ENCODE measurements around the gene SUSD2. TPM values are rescaled to one million over a fixed set of nuclear protein-coding genes. Genes with fewer than 3 reads are reported as not detected.

The SUSD2 gene
- total and polyA plus RNA-seq, 9 of the 15 experiments (the other 6 are each of a cell fraction or from before 2014, with no cell fraction given): 0.01 to 0.16 (median 0.04) TPM; not detected in 4

DNA sequence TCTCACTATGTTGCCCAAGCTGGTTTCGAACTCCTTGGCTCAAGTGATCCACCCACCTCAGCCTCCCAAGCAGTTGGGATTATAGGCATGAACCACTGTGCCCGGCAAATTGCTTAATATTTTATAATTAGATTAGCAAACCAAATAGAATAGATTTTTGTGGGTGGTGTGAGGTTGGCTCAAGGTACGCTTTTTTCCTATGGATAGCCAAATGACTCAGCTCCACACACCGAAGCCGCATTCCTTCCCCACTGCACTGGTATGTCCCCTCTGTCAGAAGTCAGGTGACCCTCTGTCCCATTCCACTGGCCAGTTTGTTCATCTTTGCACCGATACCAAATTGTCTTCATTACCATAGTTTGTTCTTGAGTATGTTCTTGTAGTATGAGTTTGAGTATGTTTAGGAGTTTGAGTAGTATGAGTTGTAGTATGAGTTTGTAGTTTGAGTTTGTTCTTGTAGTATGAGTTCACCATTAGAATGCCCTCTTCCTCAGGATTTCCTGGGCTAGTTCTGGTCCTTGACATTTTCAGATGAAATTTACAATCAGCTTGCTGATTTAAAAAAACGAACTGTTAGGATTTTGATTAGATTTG, 19.4 kb downstream of the SUSD2 start:
- H3K27ac ChIP-seq (ENCODE audit: extremely low read depth, low read depth, low read length): no peak overlapping the region
- no peaks in the 10 kb centered on the region for H3K79me2 ChIP-seq (ENCODE audit: control insufficient read depth, insufficient read depth, low read length)
- H3K27me3 ChIP-seq (ENCODE audit: control insufficient read depth in 2 of 2, insufficient read depth in 2 of 2, low read length in 2 of 2): no peaks in the 10 kb centered on the region
- no peaks in the 10 kb centered on the region for H3K36me3 ChIP-seq (ENCODE audit: control insufficient read depth, insufficient read depth, low read length)
- no TSS peak for BruUV-seq (replicated peaks)
- FAIRE-seq (no peak), ATAC-seq (no peak), DNase-seq (ENCODE audit: extremely low read depth in 1 of 4, low spot score in 3 of 4) (no peak)
- no peak overlapping the region for H2AFZ ChIP-seq (ENCODE audit: low read depth, low read length)
- peaks cover 0 to 13% of the 10 kb centered on the region in 2 experiments; a peak in 2 of 5 replicates for H3K4me1 ChIP-seq (replicated peaks in 1 of 2; ENCODE audit: control insufficient read depth in 2 of 2, insufficient read depth in 2 of 2, low read length in 2 of 2)
- peaks cover under 1% of the 10 kb centered on the region; the same call in 1 of the 2 replicates for H3K9me3 ChIP-seq (replicated peaks; ENCODE audit: control insufficient read depth, insufficient read depth, low read depth, low read length)
- ChIA-PET CTCF (ENCODE audit: low intra/inter-chr PET ratio) (no interaction called here), POLR2A (no interaction called here)
- in situ Hi-C loops (cut with MboI): no loop called here
- no peak for TF ChIP-seq EGR1 (conservative IDR thresholded peaks at IDR 0.05)
- no peak for TF ChIP-seq NR4A1 (CRISPR knock-in tag; IDR thresholded peaks at IDR 0.05)
- no peak for TF ChIP-seq NR4A1 (tag; IDR thresholded peaks at IDR 0.05)
- no peak for TF ChIP-seq DACH1 (IDR thresholded peaks at IDR 0.05; ENCODE audit: partially characterized antibody)
- no peak for TF ChIP-seq EZH2 (IDR thresholded peaks at IDR 0.05; ENCODE audit: borderline replicate concordance, low read depth, low read length)
- no peak overlapping the region for H3K9ac ChIP-seq (ENCODE audit: insufficient read depth in 1 of 2, low read depth in 2 of 2, low read length in 2 of 2)
- H3K4me3 ChIP-seq: no peak overlapping the region
- intact Hi-C loops (cut with micrococcal nuclease): no loop called here
- H4K20me1 ChIP-seq (replicated peaks; ENCODE audit: control insufficient read depth, insufficient read depth, low read length): no peaks in the 10 kb centered on the region
- WGBS (ENCODE audit: insufficient coverage, low coverage, missing lambda C conversion rate): 39% methylated on average over 7 of the region's 7 CpGs
- no peak overlapping the region for H3K4me2 ChIP-seq (ENCODE audit: insufficient read depth, low read length)
- no peaks in the 10 kb centered on the region for H3K9me1 ChIP-seq (ENCODE audit: control insufficient read depth, insufficient read depth, low read length)
